Measurements from ENCODE around the gene SLC25A21.

- TF ChIP-seq POLR2A (IDR thresholded peaks at IDR 0.05; ENCODE audit: low read length) (no peak), GATA1 (IDR thresholded peaks at IDR 0.05; ENCODE audit: low read depth, low read length) (no peak)
Measured at GRCh38 chr14:37124614-37125013, 47.8 kb downstream of the SLC25A21 start.
